CD14-positive monocyte (primary cell): ENCODE results near the gene TAX1BP1. TPM values are rescaled to one million over a fixed set of nuclear protein-coding genes. Genes with fewer than 3 reads are reported as not detected.

ENCODE experiments used
- DNase-seq, 3 donors: peaks; one replicate each; pipeline ENCODE4 v3.0.0-alpha.2; 2011 to 2022
- H2AFZ ChIP-seq: 2 replicates; pipeline ENCODE4 v1.6.0; 2012; ENCODE audit warnings: mild to moderate bottlenecking, low read depth, low read length, inconsistent platforms; ENCODE audit not compliant: insufficient read depth, poor library complexity, severe bottlenecking
- H3K27ac ChIP-seq, 2 donors: 1 replicate in 1 of 2; 2 replicates in 1 of 2; pipeline ENCODE4 v1.5.1; 2012 to 2013; ENCODE audit warnings: low read length in 2 of 2, control low read depth in 1 of 2, inconsistent platforms in 1 of 2, low read depth in 1 of 2, mild to moderate bottlenecking in 1 of 2
- H3K27me3 ChIP-seq, 2 donors: one replicate each; pipeline versions ENCODE4 v1.6.0 to v1.6.1; 2011 to 2013; ENCODE audit warnings: low read length in 2 of 2; ENCODE audit not compliant: control insufficient read depth in 2 of 2, insufficient read depth in 2 of 2
- H3K36me3 ChIP-seq, 2 donors: replicated peaks in 1 of 2; 1 replicate in 1 of 2; 2 replicates in 1 of 2; pipeline versions ENCODE4 v1.5.1 to v1.6.1; 2012 to 2013; ENCODE audit warnings: low read length in 2 of 2, control low read depth in 1 of 2, inconsistent platforms in 1 of 2, mild to moderate bottlenecking in 1 of 2; ENCODE audit not compliant: insufficient read depth in 2 of 2, control insufficient read depth in 1 of 2
- H3K4me1 ChIP-seq, 2 donors: 1 replicate in 1 of 2; 2 replicates in 1 of 2; pipeline versions ENCODE4 v1.5.1 to v1.6.1; 2012 to 2013; ENCODE audit warnings: low read length in 2 of 2, control low read depth in 1 of 2, inconsistent platforms in 1 of 2, mild to moderate bottlenecking in 1 of 2, moderate library complexity in 1 of 2; ENCODE audit not compliant: insufficient read depth in 2 of 2, control insufficient read depth in 1 of 2
- H3K4me2 ChIP-seq: replicated peaks from 2 replicates; pipeline ENCODE3; 2012; ENCODE audit warnings: low read length, moderate library complexity, mild to moderate bottlenecking; ENCODE audit not compliant: poor library complexity, severe bottlenecking; ENCODE audit errors: extremely low read depth
- H3K4me3 ChIP-seq, 3 experiments: fragments of 200-600 bp in 1 of 3; sonication (generic) in 1 of 3; replicated peaks in 1 of 3; 1 replicate in 2 of 3; 2 replicates in 1 of 3; pipeline ENCODE4 v1.5.1; 2011 to 2013; ENCODE audit warnings: low read length in 3 of 3, mild to moderate bottlenecking in 3 of 3, control low read depth in 2 of 3, low read depth in 2 of 3, inconsistent platforms in 1 of 3, moderate library complexity in 1 of 3
- H3K79me2 ChIP-seq: 2 replicates; pipeline ENCODE4 v1.6.0; 2012; ENCODE audit warnings: mild to moderate bottlenecking, control low read depth, inconsistent platforms, low read length, moderate library complexity; ENCODE audit not compliant: insufficient read depth
- H3K9ac ChIP-seq: 2 replicates; pipeline ENCODE4 v1.6.0; 2017; ENCODE audit warnings: low read length, mild to moderate bottlenecking; ENCODE audit not compliant: insufficient read depth, poor library complexity, severe bottlenecking
- H3K9me3 ChIP-seq, 2 donors: replicated peaks in 1 of 2; 1 replicate in 1 of 2; 2 replicates in 1 of 2; pipeline versions ENCODE4 v1.5.1 to v1.6.1; 2012 to 2013; ENCODE audit warnings: low read length in 2 of 2, control low read depth in 1 of 2; ENCODE audit not compliant: control insufficient read depth in 1 of 2, insufficient read depth in 1 of 2
- H4K20me1 ChIP-seq: 2 replicates; pipeline ENCODE4 v1.6.0; 2012; ENCODE audit warnings: mild to moderate bottlenecking, low read length, control low read depth, moderate library complexity; ENCODE audit not compliant: insufficient read depth
- H3K27ac Mint-ChIP-seq, 7 donors: one replicate each; pipeline ENCODE4 v1.8.0; 2020; ENCODE audit warnings: mild to moderate bottlenecking in 7 of 7, mixed read lengths in 7 of 7, moderate library complexity in 6 of 7, inconsistent platforms in 2 of 7
- H3K27me3 Mint-ChIP-seq, 3 donors: one replicate each; pipeline ENCODE4 v1.8.0; 2021 to 2022; ENCODE audit warnings: low read depth in 3 of 3, mild to moderate bottlenecking in 3 of 3, mixed read lengths in 3 of 3, moderate library complexity in 3 of 3, inconsistent platforms in 1 of 3
- H3K36me3 Mint-ChIP-seq, 2 donors: one replicate each; pipeline ENCODE4 v1.8.0; 2020; ENCODE audit warnings: mixed read lengths in 2 of 2, inconsistent platforms in 1 of 2, mild to moderate bottlenecking in 1 of 2
- H3K4me1 Mint-ChIP-seq: one replicate; pipeline ENCODE4 v1.8.0; 2020; ENCODE audit warnings: mild to moderate bottlenecking, mixed read lengths
- H3K4me3 Mint-ChIP-seq, 2 donors: one replicate each; pipeline ENCODE4 v1.8.0; 2020; ENCODE audit warnings: mild to moderate bottlenecking in 2 of 2, mixed read lengths in 2 of 2, moderate library complexity in 1 of 2
- H3K9me3 Mint-ChIP-seq, 7 donors: one replicate each; pipeline ENCODE4 v1.8.0; 2020 to 2022; ENCODE audit warnings: mixed read lengths in 7 of 7, mild to moderate bottlenecking in 6 of 7, moderate library complexity in 6 of 7, inconsistent platforms in 2 of 7
- WGBS: methylation state at CpG from one replicate; pipeline ENCODE4 v1.1.5; 2013; ENCODE audit warnings: missing lambda C conversion rate; ENCODE audit not compliant: insufficient coverage; 5-methylcytosine and 5-hydroxymethylcytosine counted together
- intact Hi-C, 2 donors: fragments of 100-400 bp; cut with micrococcal nuclease; formaldehyde crosslinking; loops; one replicate each; pipeline versions ENCODE4 v1.15.0 to v1.15.1; 2023
- polyA plus RNA-seq, 3 donors: library from polyadenylated mRNA; depleted of rRNA in 1 of 3; unstranded in 2 of 3; stranded (reverse) in 1 of 3; fragments of 300-500 nt in 2 of 3; fragments of >200 nt in 1 of 3; fragmentation: Illumina TruSeq in 2 of 3; gene quantifications; 1 replicate in 2 of 3; 2 replicates in 1 of 3; pipeline ENCODE4 v1.2.3, GENCODE V29; 2012 to 2021
- TF ChIP-seq, protein P1 (sequence below): fragments of 200-600 bp; IDR thresholded peaks from one replicate; pipeline ENCODE4 v1.8.0; 2022; ENCODE audit warnings: antibody characterized with exemption, mild to moderate bottlenecking

TAX1BP1 gene
- polyA plus RNA-seq, 3 donors, result 62.6 to 106 (median 85.3) TPM

DNA sequence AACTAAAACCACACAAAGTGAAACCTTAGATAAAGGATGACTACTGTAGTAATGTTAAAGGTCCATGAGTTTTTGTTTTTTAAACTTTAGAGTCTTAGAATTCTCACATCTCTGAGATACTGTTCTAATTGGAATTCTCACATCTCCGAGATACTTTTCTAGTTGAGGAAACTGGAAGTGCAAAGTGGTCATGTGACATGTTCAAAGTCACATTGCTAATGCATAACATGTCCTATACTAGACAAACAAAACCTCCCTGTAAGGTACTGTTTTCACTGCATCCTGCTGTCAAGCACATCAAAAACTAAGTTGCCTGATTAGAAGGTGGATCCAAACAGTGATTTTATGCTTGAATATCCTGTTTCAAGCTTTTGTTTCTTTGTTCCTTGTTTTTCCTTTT, 13.9 kb downstream of the TAX1BP1 start:
- H3K9me3 ChIP-seq, result no peaks in the 10 kb centered on the region
- H3K4me2 ChIP-seq, result no peak overlapping the region
- Mint-ChIP-seq H3K9me3 (no peaks in the 10 kb centered on the region), H3K36me3 (peaks cover 75 to 91% of the 10 kb centered on the region in 2 donors), H3K4me3 (no peak overlapping the region), H3K4me1 (no peaks in the 10 kb centered on the region), H3K27ac (no peak overlapping the region), H3K27me3 (no peaks in the 10 kb centered on the region)
- H3K36me3 ChIP-seq, result peaks cover 70 to 86% of the 10 kb centered on the region in 2 donors
- no CpG with 5 or more reads among the region's 1 CpG for WGBS
- no peak overlapping the region for H3K4me3 ChIP-seq
- no peaks in the 10 kb centered on the region for H3K4me1 ChIP-seq
- H2AFZ ChIP-seq, result no peak overlapping the region
- peaks cover 24% of the 10 kb centered on the region for H3K79me2 ChIP-seq
- H3K9ac ChIP-seq, result no peak overlapping the region
- TF ChIP-seq, protein P1, sequence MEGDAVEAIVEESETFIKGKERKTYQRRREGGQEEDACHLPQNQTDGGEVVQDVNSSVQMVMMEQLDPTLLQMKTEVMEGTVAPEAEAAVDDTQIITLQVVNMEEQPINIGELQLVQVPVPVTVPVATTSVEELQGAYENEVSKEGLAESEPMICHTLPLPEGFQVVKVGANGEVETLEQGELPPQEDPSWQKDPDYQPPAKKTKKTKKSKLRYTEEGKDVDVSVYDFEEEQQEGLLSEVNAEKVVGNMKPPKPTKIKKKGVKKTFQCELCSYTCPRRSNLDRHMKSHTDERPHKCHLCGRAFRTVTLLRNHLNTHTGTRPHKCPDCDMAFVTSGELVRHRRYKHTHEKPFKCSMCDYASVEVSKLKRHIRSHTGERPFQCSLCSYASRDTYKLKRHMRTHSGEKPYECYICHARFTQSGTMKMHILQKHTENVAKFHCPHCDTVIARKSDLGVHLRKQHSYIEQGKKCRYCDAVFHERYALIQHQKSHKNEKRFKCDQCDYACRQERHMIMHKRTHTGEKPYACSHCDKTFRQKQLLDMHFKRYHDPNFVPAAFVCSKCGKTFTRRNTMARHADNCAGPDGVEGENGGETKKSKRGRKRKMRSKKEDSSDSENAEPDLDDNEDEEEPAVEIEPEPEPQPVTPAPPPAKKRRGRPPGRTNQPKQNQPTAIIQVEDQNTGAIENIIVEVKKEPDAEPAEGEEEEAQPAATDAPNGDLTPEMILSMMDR, result no peak
- no peak overlapping the region for H3K27ac ChIP-seq
- DNase-seq, result no peak
- intact Hi-C loops, result no loop called here
- no peaks in the 10 kb centered on the region for H3K27me3 ChIP-seq
- H4K20me1 ChIP-seq, result peaks cover 94% of the 10 kb centered on the region

DNA sequence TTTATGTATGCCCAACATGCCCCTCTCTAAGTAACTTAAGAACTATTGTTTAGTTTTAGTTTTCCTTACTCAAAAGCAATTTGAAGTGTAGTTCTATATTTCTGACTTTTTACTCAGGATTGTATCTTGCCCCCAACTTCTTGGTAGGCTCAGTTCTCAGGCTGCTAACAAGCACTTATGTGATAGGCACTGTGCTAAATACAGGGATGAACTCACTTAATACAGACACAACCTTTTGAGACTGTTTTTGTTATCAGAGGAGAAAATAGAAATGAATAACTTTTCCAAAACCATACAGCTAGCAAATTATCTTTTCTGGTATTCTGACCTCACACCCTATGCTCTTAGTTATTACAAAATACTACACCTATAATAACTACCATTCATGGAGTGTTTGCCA, 16.3 kb downstream of the TAX1BP1 start:
- H3K79me2 ChIP-seq, result peaks cover 24% of the 10 kb centered on the region
- no peak overlapping the region for H3K27ac Mint-ChIP-seq
- no peaks in the 10 kb centered on the region for H3K4me1 Mint-ChIP-seq

More for the DNA sequence above, 16.3 kb downstream of the TAX1BP1 start:
- intact Hi-C loops, result no loop called here
- H3K9me3 Mint-ChIP-seq, result no peaks in the 10 kb centered on the region
- H3K4me3 Mint-ChIP-seq, result no peak overlapping the region
- no peak overlapping the region for H3K4me2 ChIP-seq
- H3K9ac ChIP-seq, result no peak overlapping the region
- peaks cover 88% of the 10 kb centered on the region for H4K20me1 ChIP-seq
- H3K4me3 ChIP-seq, result no peak overlapping the region
- H3K27me3 ChIP-seq, result no peaks in the 10 kb centered on the region
- DNase-seq, result no peak
- H2AFZ ChIP-seq, result no peak overlapping the region
- H3K9me3 ChIP-seq, result no peaks in the 10 kb centered on the region
- TF ChIP-seq, protein P1, result no peak
- H3K27ac ChIP-seq, result no peak overlapping the region
- H3K27me3 Mint-ChIP-seq, result no peaks in the 10 kb centered on the region
- peaks cover 60 to 84% of the 10 kb centered on the region in 2 donors for H3K36me3 Mint-ChIP-seq
- peaks cover 59 to 80% of the 10 kb centered on the region in 2 donors for H3K36me3 ChIP-seq
- no peaks in the 10 kb centered on the region for H3K4me1 ChIP-seq
